SK-N-SH (cell line): ENCODE data around the gene CTTNBP2NL. TPM values are rescaled to one million over a fixed set of nuclear protein-coding genes. Genes with fewer than 3 reads are reported as not detected.

Source experiments
- CTCF ChIA-PET: fragments of 300-600, 350-600 bp; formaldehyde crosslinking; extraction: SDS; loops from one replicate; lab custom pipeline; 2021; lab: Yijun Ruan, JAX
- POLR2A ChIA-PET: fragments of 350-600 bp; sonication (Branson Sonifier 250); formaldehyde crosslinking; extraction: SDS; loops from one replicate; lab custom pipeline; 2020; ENCODE audit warnings: antibody characterized with exemption, inconsistent platforms; lab: Yijun Ruan, JAX
- DNase-seq: peaks from one replicate; pipeline ENCODE4 v3.0.0; 2012
- H2AFZ ChIP-seq: fragments of 200-600 bp; sonication (generic); 2 replicates; pipeline ENCODE4 v1.8.1; 2016; ENCODE audit warnings: antibody characterized with exemption, mild to moderate bottlenecking, low read depth
- H3F3A ChIP-seq: fragments of 200-600 bp; sonication (generic); replicated peaks from 2 replicates; pipeline ENCODE3; 2016; ENCODE audit warnings: antibody characterized with exemption, mild to moderate bottlenecking; ENCODE audit not compliant: insufficient read depth
- H3K27ac ChIP-seq, 2 experiments: fragments of 200-500 bp in 1 of 2; fragments of 200-600 bp in 1 of 2; sonication (Bioruptor generic) in 1 of 2; sonication (generic), shearing (Covaris generic) in 1 of 2; 2 replicates each; pipeline versions ENCODE4 v1.5.1 to v1.6.1; 2014 to 2016; ENCODE audit warnings: low read depth in 2 of 2, inconsistent platforms in 1 of 2, low read length in 1 of 2, mild to moderate bottlenecking in 1 of 2, mixed read lengths in 1 of 2
- H3K27me3 ChIP-seq: fragments of 200-600 bp; sonication (generic), shearing (Covaris generic); 2 replicates; pipeline ENCODE4 v1.6.1; 2016; ENCODE audit warnings: mixed run types; ENCODE audit not compliant: insufficient read depth
- H3K36me3 ChIP-seq, 2 experiments: fragments of 200-500 bp in 1 of 2; fragments of 200-600 bp in 1 of 2; sonication (Bioruptor generic) in 1 of 2; sonication (generic) in 1 of 2; replicated peaks in 1 of 2; 2 replicates each; pipeline versions ENCODE3 to v1.5.1; 2014 to 2016; ENCODE audit warnings: low read length in 1 of 2, mild to moderate bottlenecking in 1 of 2; ENCODE audit not compliant: insufficient read depth in 2 of 2, control insufficient read depth in 1 of 2
- H3K4me1 ChIP-seq, 2 experiments: fragments of 200-500 bp in 1 of 2; fragments of 200-600 bp in 1 of 2; sonication (Bioruptor generic) in 1 of 2; sonication (generic), shearing (Covaris generic) in 1 of 2; 2 replicates each; pipeline versions ENCODE4 v1.5.1 to v1.6.1; 2014 to 2016; ENCODE audit warnings: low read depth in 1 of 2, low read length in 1 of 2, mixed run types in 1 of 2; ENCODE audit not compliant: insufficient read depth in 2 of 2, control insufficient read depth in 1 of 2
- H3K4me2 ChIP-seq: fragments of 200-600 bp; sonication (generic), shearing (Covaris generic); 2 replicates; pipeline ENCODE4 v1.6.1; 2017; ENCODE audit warnings: mixed run types
- H3K4me3 ChIP-seq, 2 experiments: fragments of 200-500 bp in 1 of 2; fragments of 200-600 bp in 1 of 2; sonication (Bioruptor generic) in 1 of 2; sonication (generic), shearing (Covaris generic) in 1 of 2; 2 replicates each; pipeline versions ENCODE4 v1.5.1 to v1.8.1; 2014 to 2016; ENCODE audit warnings: low read depth in 2 of 2, inconsistent platforms in 1 of 2, low read length in 1 of 2, mild to moderate bottlenecking in 1 of 2, mixed read lengths in 1 of 2, moderate library complexity in 1 of 2
- H3K79me2 ChIP-seq: fragments of 200-600 bp; sonication (generic); 2 replicates; pipeline ENCODE4 v1.8.1; 2017; ENCODE audit warnings: mild to moderate bottlenecking; ENCODE audit not compliant: insufficient read depth
- H3K9ac ChIP-seq: fragments of 200-600 bp; sonication (generic); 2 replicates; pipeline ENCODE4 v1.6.1; 2017; ENCODE audit warnings: mixed run types
- H3K9me2 ChIP-seq: fragments of 200-600 bp; sonication (generic); 2 replicates; pipeline ENCODE4 v1.6.1; 2017; ENCODE audit warnings: mixed run types
- H3K9me3 ChIP-seq: fragments of 200-600 bp; sonication (generic); 2 replicates; pipeline ENCODE4 v1.6.1; 2017; ENCODE audit warnings: mixed run types, mild to moderate bottlenecking, moderate library complexity
- H4K20me1 ChIP-seq: fragments of 200-600 bp; sonication (generic); 2 replicates; pipeline ENCODE4 v1.6.1; 2017; ENCODE audit warnings: mild to moderate bottlenecking, mixed run types; ENCODE audit not compliant: insufficient read depth
- CHD2 ChIP-seq: fragments of 150-350 bp; IDR thresholded peaks from 2 replicates; pipeline ENCODE4 v1.6.1; 2018; ENCODE audit warnings: low read length; ENCODE audit not compliant: partially characterized antibody
- CTCF ChIP-seq: fragments of 200-600 bp; sonication (generic); IDR thresholded peaks from 2 replicates; pipeline ENCODE4 v1.6.1; 2017; ENCODE audit warnings: antibody characterized with exemption, mild to moderate bottlenecking, moderate library complexity
- ELF1 ChIP-seq: IDR thresholded peaks from 2 replicates; pipeline ENCODE4 v1.4.0; 2012
- EP300 ChIP-seq, 2 experiments: IDR thresholded peaks; 2 replicates each; pipeline versions ENCODE4 v1.4.0 to v1.6.1; 2012; ENCODE audit warnings: borderline replicate concordance in 1 of 2, low read depth in 1 of 2, low read length in 1 of 2
- FOXJ3 ChIP-seq: sonication (generic); formaldehyde crosslinking; IDR thresholded peaks from 2 replicates; pipeline ENCODE4 v1.5.1; 2020; ENCODE audit warnings: mild to moderate bottlenecking, missing genetic modification reagents
- GATA2 ChIP-seq: sonication (generic); formaldehyde crosslinking; IDR thresholded peaks from 2 replicates; pipeline ENCODE4 v1.5.0; 2020; ENCODE audit warnings: mild to moderate bottlenecking, missing genetic modification reagents
- MAX ChIP-seq: IDR thresholded peaks from 2 replicates; pipeline ENCODE4 v1.4.0; 2012; ENCODE audit warnings: low read depth
- MXI1 ChIP-seq: IDR thresholded peaks from 2 replicates; pipeline ENCODE4 v1.6.1; 2012; ENCODE audit warnings: mild to moderate bottlenecking, low read depth, low read length, improper control_type of control experiment
- RAD21 ChIP-seq: IDR thresholded peaks from 2 replicates; pipeline ENCODE4 v1.6.1; 2012; ENCODE audit warnings: mild to moderate bottlenecking, low read length
- RFX5 ChIP-seq: IDR thresholded peaks from 2 replicates; pipeline ENCODE4 v1.6.1; 2012; ENCODE audit warnings: mild to moderate bottlenecking, improper control_type of control experiment, low read length
- TEAD4 ChIP-seq: IDR thresholded peaks from 2 replicates; pipeline ENCODE4 v1.4.0; 2012; ENCODE audit warnings: mild to moderate bottlenecking, borderline replicate concordance; ENCODE audit not compliant: insufficient read depth
- YY1 ChIP-seq: IDR thresholded peaks from 2 replicates; pipeline ENCODE4 v1.4.0; 2012; ENCODE audit warnings: low read depth, mild to moderate bottlenecking
- ZBTB33 ChIP-seq: IDR thresholded peaks from 2 replicates; pipeline ENCODE4 v1.4.0; 2012; ENCODE audit warnings: low read depth, borderline replicate concordance
- WGBS: methylation state at CpG from one replicate; pipeline ENCODE4 v1.1.6; 2017; ENCODE audit warnings: low lambda C conversion rate; 5-methylcytosine and 5-hydroxymethylcytosine counted together
- polyA plus RNA-seq, 3 experiments: library from polyadenylated mRNA; depleted of rRNA; stranded (reverse); fragments of >200 nt; gene quantifications; 2 replicates each; pipeline ENCODE4 v1.2.3, GENCODE V29; 2012
- TF ChIP-seq, protein P1 (sequence below): fragments of 150-350 bp; IDR thresholded peaks from 2 replicates; pipeline ENCODE4 v1.6.1; 2017; ENCODE audit warnings: antibody characterized with exemption, low read length, low read depth, borderline replicate concordance
- TF ChIP-seq, protein P2 (sequence below): IDR thresholded peaks from 2 replicates; pipeline ENCODE4 v1.6.1; 2012; ENCODE audit warnings: mild to moderate bottlenecking, low read depth, low read length, moderate library complexity
- TF ChIP-seq, protein P3 (sequence below): IDR thresholded peaks from 2 replicates; pipeline ENCODE4; 2012

The CTTNBP2NL gene
- polyA plus RNA-seq, 1 of the 3 experiments (the other 2 are of a cell fraction) = 4.9 TPM

- TF ChIP-seq MAX = peak; percentile 69; the same call in 1 of the 2 replicates
- TF ChIP-seq RFX5 = no peak
- TF ChIP-seq CTCF = peak; percentile 77
- no peak for TF ChIP-seq ELF1
- TF ChIP-seq YY1 = 0 out of 2 replicates have a peak, but pooled peaks have one; percentile 30
- peak; percentile 70 for TF ChIP-seq RAD21
Observed at GRCh38 chr1:112501810-112502641, 106.0 kb downstream of the CTTNBP2NL start (continued).

- Histone ChIP-seq H4K20me1 (no peaks in the 10 kb centered on the region), H3F3A (no peaks in the 10 kb centered on the region), H3K4me3 (0 out of 4 replicates have a peak overlapping the region, but pooled peaks of 1 of the 2 experiments have one; percentile 60), H3K4me2 (0 out of 2 replicates have a peak overlapping the region, but pooled peaks have one; percentile 85), H3K27ac (no peak overlapping the region), H3K9me2 (no peaks in the 10 kb centered on the region), H3K4me1 (peaks cover 0 to 13% of the 10 kb centered on the region in 2 experiments; a peak in 1 of 4 replicates), H3K79me2 (no peaks in the 10 kb centered on the region), H3K9me3 (no peaks in the 10 kb centered on the region), H3K27me3 (no peaks in the 10 kb centered on the region), H2AFZ (no peak overlapping the region), H3K36me3 (no peaks in the 10 kb centered on the region), H3K9ac (no peak overlapping the region)
- peak; percentile 35 for DNase-seq
- 86% methylated on average over 2 of the region's 2 CpGs for WGBS
- POLR2A ChIA-PET = interaction anchor here (0.9 to 1.4 kb wide), 2 partner anchors 12 to 172 kb away, joined by 3 to 7 read pairs; partner anchors contain the start of gene MOV10
- no peak for TF ChIP-seq GATA2
- TF ChIP-seq EP300 (IDR thresholded peaks at IDR 0.05; ENCODE audit: borderline replicate concordance in 1 of 2, low read depth in 1 of 2, low read length in 1 of 2) = no peak
- TF ChIP-seq, protein P1, sequence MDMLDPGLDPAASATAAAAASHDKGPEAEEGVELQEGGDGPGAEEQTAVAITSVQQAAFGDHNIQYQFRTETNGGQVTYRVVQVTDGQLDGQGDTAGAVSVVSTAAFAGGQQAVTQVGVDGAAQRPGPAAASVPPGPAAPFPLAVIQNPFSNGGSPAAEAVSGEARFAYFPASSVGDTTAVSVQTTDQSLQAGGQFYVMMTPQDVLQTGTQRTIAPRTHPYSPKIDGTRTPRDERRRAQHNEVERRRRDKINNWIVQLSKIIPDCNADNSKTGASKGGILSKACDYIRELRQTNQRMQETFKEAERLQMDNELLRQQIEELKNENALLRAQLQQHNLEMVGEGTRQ = no peak
- TF ChIP-seq CTCF = no peak
- TF ChIP-seq ZBTB33 = no peak
- TF ChIP-seq, protein P2, sequence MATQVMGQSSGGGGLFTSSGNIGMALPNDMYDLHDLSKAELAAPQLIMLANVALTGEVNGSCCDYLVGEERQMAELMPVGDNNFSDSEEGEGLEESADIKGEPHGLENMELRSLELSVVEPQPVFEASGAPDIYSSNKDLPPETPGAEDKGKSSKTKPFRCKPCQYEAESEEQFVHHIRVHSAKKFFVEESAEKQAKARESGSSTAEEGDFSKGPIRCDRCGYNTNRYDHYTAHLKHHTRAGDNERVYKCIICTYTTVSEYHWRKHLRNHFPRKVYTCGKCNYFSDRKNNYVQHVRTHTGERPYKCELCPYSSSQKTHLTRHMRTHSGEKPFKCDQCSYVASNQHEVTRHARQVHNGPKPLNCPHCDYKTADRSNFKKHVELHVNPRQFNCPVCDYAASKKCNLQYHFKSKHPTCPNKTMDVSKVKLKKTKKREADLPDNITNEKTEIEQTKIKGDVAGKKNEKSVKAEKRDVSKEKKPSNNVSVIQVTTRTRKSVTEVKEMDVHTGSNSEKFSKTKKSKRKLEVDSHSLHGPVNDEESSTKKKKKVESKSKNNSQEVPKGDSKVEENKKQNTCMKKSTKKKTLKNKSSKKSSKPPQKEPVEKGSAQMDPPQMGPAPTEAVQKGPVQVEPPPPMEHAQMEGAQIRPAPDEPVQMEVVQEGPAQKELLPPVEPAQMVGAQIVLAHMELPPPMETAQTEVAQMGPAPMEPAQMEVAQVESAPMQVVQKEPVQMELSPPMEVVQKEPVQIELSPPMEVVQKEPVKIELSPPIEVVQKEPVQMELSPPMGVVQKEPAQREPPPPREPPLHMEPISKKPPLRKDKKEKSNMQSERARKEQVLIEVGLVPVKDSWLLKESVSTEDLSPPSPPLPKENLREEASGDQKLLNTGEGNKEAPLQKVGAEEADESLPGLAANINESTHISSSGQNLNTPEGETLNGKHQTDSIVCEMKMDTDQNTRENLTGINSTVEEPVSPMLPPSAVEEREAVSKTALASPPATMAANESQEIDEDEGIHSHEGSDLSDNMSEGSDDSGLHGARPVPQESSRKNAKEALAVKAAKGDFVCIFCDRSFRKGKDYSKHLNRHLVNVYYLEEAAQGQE = no peak
- TF ChIP-seq TEAD4 = no peak
- TF ChIP-seq, protein P3, sequence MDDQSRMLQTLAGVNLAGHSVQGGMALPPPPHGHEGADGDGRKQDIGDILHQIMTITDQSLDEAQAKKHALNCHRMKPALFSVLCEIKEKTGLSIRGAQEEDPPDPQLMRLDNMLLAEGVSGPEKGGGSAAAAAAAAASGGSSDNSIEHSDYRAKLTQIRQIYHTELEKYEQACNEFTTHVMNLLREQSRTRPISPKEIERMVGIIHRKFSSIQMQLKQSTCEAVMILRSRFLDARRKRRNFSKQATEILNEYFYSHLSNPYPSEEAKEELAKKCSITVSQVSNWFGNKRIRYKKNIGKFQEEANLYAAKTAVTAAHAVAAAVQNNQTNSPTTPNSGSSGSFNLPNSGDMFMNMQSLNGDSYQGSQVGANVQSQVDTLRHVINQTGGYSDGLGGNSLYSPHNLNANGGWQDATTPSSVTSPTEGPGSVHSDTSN = no peak
- no peak for TF ChIP-seq CHD2
- TF ChIP-seq FOXJ3 (CRISPR knock-in tag) = no peak
- TF ChIP-seq MXI1 = no peak
- CTCF ChIA-PET = interaction anchor here (1.1 to 3.9 kb wide), 16 partner anchors 9 to 212 kb away, joined by 3 to 47 read pairs (median 12); partner anchors contain the start of genes PPM1J and RHOC
Observed at GRCh38 chr1:112502826-112503225, 106.8 kb downstream of the CTTNBP2NL start.
